WERI-Rb-1 (cell line): Measurements from ENCODE around the gene AKAP13.

ENCODE experiments used
- DNase-seq: peaks from one replicate; pipeline ENCODE4 v3.0.0-alpha.2; 2020
- H3K27ac ChIP-seq: fragments of 250-450 bp; sonication (Bioruptor Pico); 2 replicates; pipeline ENCODE4 v1.5.1; 2020; ENCODE audit warnings: mild to moderate bottlenecking, moderate library complexity
- H3K27me3 ChIP-seq: fragments of 250-450 bp; sonication (Bioruptor Pico); 2 replicates; pipeline ENCODE4 v1.5.1; 2021; ENCODE audit warnings: mild to moderate bottlenecking, low read depth, moderate library complexity; ENCODE audit not compliant: insufficient read depth, severe bottlenecking
- H3K36me3 ChIP-seq: fragments of 250-450 bp; sonication (Bioruptor Pico); 2 replicates; pipeline ENCODE4 v1.5.1; 2020; ENCODE audit warnings: mild to moderate bottlenecking, moderate library complexity
- H3K4me3 ChIP-seq: 2 replicates; pipeline ENCODE4 v1.5.1; 2011; ENCODE audit warnings: low read depth, mild to moderate bottlenecking, control low read depth, low read length
- H3K9me3 ChIP-seq: fragments of 250-450 bp; sonication (Bioruptor Pico); 2 replicates; pipeline ENCODE4 v1.5.1; 2021; ENCODE audit warnings: mild to moderate bottlenecking, moderate library complexity; ENCODE audit not compliant: severe bottlenecking
- CTCF ChIP-seq: IDR thresholded peaks from 2 replicates; pipeline ENCODE4 v1.5.1; 2011; ENCODE audit warnings: low read depth, mild to moderate bottlenecking, control low read depth, inconsistent platforms, low read length

Gene AKAP13

GRCh38 chr15:85422607-85423006 is 42.2 kb downstream of the AKAP13 start:
- H3K9me3 ChIP-seq, result no peaks in the 10 kb centered on the region
- H3K27ac ChIP-seq, result no peak overlapping the region
- no peak for TF ChIP-seq CTCF
- DNase-seq, result no peak
- no peak overlapping the region for H3K4me3 ChIP-seq
- H3K36me3 ChIP-seq, result peaks cover 3% of the 10 kb centered on the region; the same call in 1 of the 2 replicates
- H3K27me3 ChIP-seq, result no peaks in the 10 kb centered on the region

GRCh38 chr15:85423256-85423655 is 42.9 kb downstream of the AKAP13 start:
- no peaks in the 10 kb centered on the region for H3K9me3 ChIP-seq
- peaks cover 2% of the 10 kb centered on the region; the same call in 1 of the 2 replicates for H3K36me3 ChIP-seq
- no peak for TF ChIP-seq CTCF
- H3K27ac ChIP-seq, result no peak overlapping the region
- H3K27me3 ChIP-seq, result no peaks in the 10 kb centered on the region
- H3K4me3 ChIP-seq, result no peak overlapping the region
- DNase-seq, result no peak

GRCh38 chr15:85424154-85424553 is 43.8 kb downstream of the AKAP13 start:
- H3K27ac ChIP-seq, result no peak overlapping the region
- no peaks in the 10 kb centered on the region for H3K36me3 ChIP-seq
- no peaks in the 10 kb centered on the region for H3K27me3 ChIP-seq
- no peak overlapping the region for H3K4me3 ChIP-seq
- TF ChIP-seq CTCF, result no peak
- no peak for DNase-seq
- no peaks in the 10 kb centered on the region for H3K9me3 ChIP-seq

GRCh38 chr15:85426481-85426880 is 46.1 kb downstream of the AKAP13 start:
- Histone ChIP-seq H3K4me3 (no peak overlapping the region), H3K27ac (no peak overlapping the region), H3K36me3 (no peaks in the 10 kb centered on the region), H3K27me3 (no peaks in the 10 kb centered on the region), H3K9me3 (no peaks in the 10 kb centered on the region)
- no peak for TF ChIP-seq CTCF
- DNase-seq, result no peak

- no peak for DNase-seq
- TF ChIP-seq CTCF, result no peak
- H3K27ac ChIP-seq, result no peak overlapping the region
Measured at GRCh38 chr15:85427286-85428028, 47.1 kb downstream of the AKAP13 start.

GRCh38 chr15:85429522-85429921 is 49.1 kb downstream of the AKAP13 start:
- H3K27me3 ChIP-seq, result no peaks in the 10 kb centered on the region
- no peak for TF ChIP-seq CTCF

More at GRCh38 chr15:85427286-85428028, 47.1 kb downstream of the AKAP13 start:
- Histone ChIP-seq H3K36me3 (no peaks in the 10 kb centered on the region), H3K9me3 (no peaks in the 10 kb centered on the region), H3K4me3 (no peak overlapping the region), H3K27me3 (no peaks in the 10 kb centered on the region)

More at GRCh38 chr15:85429522-85429921, 49.1 kb downstream of the AKAP13 start:
- Histone ChIP-seq H3K4me3 (no peak overlapping the region), H3K36me3 (peaks cover 4% of the 10 kb centered on the region), H3K27ac (no peak overlapping the region; the same call in 1 of the 2 replicates), H3K9me3 (peaks cover 3% of the 10 kb centered on the region)
- DNase-seq, result no peak
